Astrocyte (in vitro differentiated cells and primary cell): ENCODE measurements around the gene ADORA1. TPM values are rescaled to one million over a fixed set of nuclear protein-coding genes. Genes with fewer than 3 reads are reported as not detected.

Experiments used
- DNase-seq: peaks from one replicate; pipeline ENCODE4 v3.0.0-alpha.2; 2010; ENCODE audit warnings: low read depth
- FAIRE-seq: peaks from 2 replicates; lab custom pipeline; 2011; peaks lifted over from hg19 to GRCh38; lab: Jason Lieb, UNC
- H2AFZ ChIP-seq: 2 replicates; pipeline ENCODE4 v1.6.0; 2012; ENCODE audit warnings: low read depth, low read length, inconsistent platforms
- H3K27ac ChIP-seq: 2 replicates; pipeline ENCODE4 v1.5.1; 2011; ENCODE audit warnings: low read depth, low read length, inconsistent platforms
- H3K27me3 ChIP-seq: 2 replicates; pipeline ENCODE4 v1.6.0; 2011; ENCODE audit warnings: low read length, inconsistent platforms; ENCODE audit not compliant: insufficient read depth
- H3K36me3 ChIP-seq: 2 replicates; pipeline ENCODE4 v1.5.1; 2011; ENCODE audit warnings: low read length, inconsistent platforms; ENCODE audit not compliant: insufficient read depth
- H3K4me1 ChIP-seq: 2 replicates; pipeline ENCODE4 v1.5.1; 2011; ENCODE audit warnings: low read length, inconsistent platforms; ENCODE audit not compliant: insufficient read depth
- H3K4me2 ChIP-seq: 2 replicates; pipeline ENCODE4 v1.6.0; 2012; ENCODE audit warnings: low read length, inconsistent platforms
- H3K4me3 ChIP-seq: 2 replicates; pipeline ENCODE4 v1.5.1; 2011; ENCODE audit warnings: low read depth, mild to moderate bottlenecking, low read length, inconsistent platforms; ENCODE audit not compliant: insufficient read depth
- H3K79me2 ChIP-seq: 2 replicates; pipeline ENCODE4 v1.6.0; 2012; ENCODE audit warnings: mild to moderate bottlenecking, low read length, inconsistent platforms; ENCODE audit not compliant: insufficient read depth
- H3K9ac ChIP-seq: 2 replicates; pipeline ENCODE4 v1.6.0; 2012; ENCODE audit warnings: mild to moderate bottlenecking, low read length, inconsistent platforms
- H3K9me3 ChIP-seq: 2 replicates; pipeline ENCODE4 v1.5.1; 2012; ENCODE audit warnings: low read depth, mild to moderate bottlenecking, low read length, inconsistent platforms; ENCODE audit not compliant: insufficient read depth
- H4K20me1 ChIP-seq: 2 replicates; pipeline ENCODE4 v1.6.0; 2012; ENCODE audit warnings: low read length, inconsistent platforms; ENCODE audit not compliant: insufficient read depth
- H3K27ac Mint-ChIP-seq: one replicate; pipeline ENCODE4 v1.8.0; 2021; ENCODE audit warnings: mild to moderate bottlenecking, mixed read lengths; ENCODE audit not compliant: unreplicated experiment
- H3K27me3 Mint-ChIP-seq: one replicate; pipeline ENCODE4 v1.8.0; 2021; ENCODE audit warnings: low read depth, mixed read lengths; ENCODE audit not compliant: unreplicated experiment
- H3K36me3 Mint-ChIP-seq: one replicate; pipeline ENCODE4 v1.8.0; 2021; ENCODE audit warnings: low read depth, mixed read lengths; ENCODE audit not compliant: unreplicated experiment
- H3K4me1 Mint-ChIP-seq: one replicate; pipeline ENCODE4 v1.8.0; 2021; ENCODE audit warnings: low read depth, mixed read lengths; ENCODE audit not compliant: unreplicated experiment
- H3K4me3 Mint-ChIP-seq: one replicate; pipeline ENCODE4 v1.8.0; 2021; ENCODE audit warnings: mild to moderate bottlenecking, moderate library complexity, mixed read lengths; ENCODE audit not compliant: unreplicated experiment
- H3K9me3 Mint-ChIP-seq: one replicate; pipeline ENCODE4 v1.8.0; 2021; ENCODE audit warnings: mild to moderate bottlenecking, mixed read lengths; ENCODE audit not compliant: unreplicated experiment
- EZH2 ChIP-seq: IDR thresholded peaks from 2 replicates; pipeline ENCODE4 v1.6.1; 2012; ENCODE audit warnings: mild to moderate bottlenecking, low read length, inconsistent platforms; ENCODE audit not compliant: insufficient read depth
- total RNA-seq: library from RNA; stranded (reverse); gene quantifications from 2 replicates; pipeline ENCODE4 v1.2.1, GENCODE V29; 2021
- TF ChIP-seq, protein P1 (sequence below): IDR thresholded peaks from 2 replicates; pipeline ENCODE4 v1.5.1; 2011; ENCODE audit warnings: low read depth, mild to moderate bottlenecking, inconsistent platforms, low read length, moderate library complexity; ENCODE audit not compliant: insufficient read depth

Gene ADORA1
- total RNA-seq, 1 donor from 2014 or later, result 5.7 TPM

DNA sequence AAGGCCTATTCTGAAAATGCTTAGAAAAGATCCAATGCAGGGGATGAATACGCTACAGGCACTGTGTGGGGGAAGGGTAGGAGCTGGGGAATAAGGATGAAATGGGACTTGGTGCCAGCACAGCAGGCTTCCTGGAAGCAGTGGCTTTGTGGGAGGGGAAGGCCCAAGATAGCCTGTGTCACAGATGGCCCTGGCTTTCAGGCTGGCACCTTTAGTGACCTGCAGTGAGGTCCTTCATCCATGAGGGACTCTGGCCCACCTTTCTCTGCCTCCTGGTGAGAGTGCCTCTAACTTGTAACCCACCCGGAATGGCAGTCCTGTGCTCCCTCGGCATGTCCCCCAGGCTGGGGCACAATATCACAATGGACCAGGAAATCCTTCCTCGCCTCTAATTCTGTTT is 58.1 kb downstream of the ADORA1 start:
- no peak overlapping the region for H3K4me3 ChIP-seq
- H3K4me1 ChIP-seq, result no peaks in the 10 kb centered on the region
- no peak overlapping the region for H3K4me2 ChIP-seq
- no peaks in the 10 kb centered on the region for H3K27me3 ChIP-seq
- FAIRE-seq, result no peak
- TF ChIP-seq EZH2, result no peak
- TF ChIP-seq, protein P1, sequence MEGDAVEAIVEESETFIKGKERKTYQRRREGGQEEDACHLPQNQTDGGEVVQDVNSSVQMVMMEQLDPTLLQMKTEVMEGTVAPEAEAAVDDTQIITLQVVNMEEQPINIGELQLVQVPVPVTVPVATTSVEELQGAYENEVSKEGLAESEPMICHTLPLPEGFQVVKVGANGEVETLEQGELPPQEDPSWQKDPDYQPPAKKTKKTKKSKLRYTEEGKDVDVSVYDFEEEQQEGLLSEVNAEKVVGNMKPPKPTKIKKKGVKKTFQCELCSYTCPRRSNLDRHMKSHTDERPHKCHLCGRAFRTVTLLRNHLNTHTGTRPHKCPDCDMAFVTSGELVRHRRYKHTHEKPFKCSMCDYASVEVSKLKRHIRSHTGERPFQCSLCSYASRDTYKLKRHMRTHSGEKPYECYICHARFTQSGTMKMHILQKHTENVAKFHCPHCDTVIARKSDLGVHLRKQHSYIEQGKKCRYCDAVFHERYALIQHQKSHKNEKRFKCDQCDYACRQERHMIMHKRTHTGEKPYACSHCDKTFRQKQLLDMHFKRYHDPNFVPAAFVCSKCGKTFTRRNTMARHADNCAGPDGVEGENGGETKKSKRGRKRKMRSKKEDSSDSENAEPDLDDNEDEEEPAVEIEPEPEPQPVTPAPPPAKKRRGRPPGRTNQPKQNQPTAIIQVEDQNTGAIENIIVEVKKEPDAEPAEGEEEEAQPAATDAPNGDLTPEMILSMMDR, result no peak
- no peaks in the 10 kb centered on the region for H3K36me3 ChIP-seq
- no peak overlapping the region for H3K27ac ChIP-seq
- Mint-ChIP-seq H3K9me3 (no peaks in the 10 kb centered on the region), H3K36me3 (no peaks in the 10 kb centered on the region), H3K4me3 (no peak overlapping the region), H3K27me3 (peaks cover 24% of the 10 kb centered on the region), H3K4me1 (peaks cover 11% of the 10 kb centered on the region), H3K27ac (no peak overlapping the region)
- no peak overlapping the region for H2AFZ ChIP-seq
- no peak overlapping the region for H3K9ac ChIP-seq
- no peaks in the 10 kb centered on the region for H3K9me3 ChIP-seq
- no peaks in the 10 kb centered on the region for H3K79me2 ChIP-seq
- DNase-seq, result no peak
- H4K20me1 ChIP-seq, result no peaks in the 10 kb centered on the region

DNA sequence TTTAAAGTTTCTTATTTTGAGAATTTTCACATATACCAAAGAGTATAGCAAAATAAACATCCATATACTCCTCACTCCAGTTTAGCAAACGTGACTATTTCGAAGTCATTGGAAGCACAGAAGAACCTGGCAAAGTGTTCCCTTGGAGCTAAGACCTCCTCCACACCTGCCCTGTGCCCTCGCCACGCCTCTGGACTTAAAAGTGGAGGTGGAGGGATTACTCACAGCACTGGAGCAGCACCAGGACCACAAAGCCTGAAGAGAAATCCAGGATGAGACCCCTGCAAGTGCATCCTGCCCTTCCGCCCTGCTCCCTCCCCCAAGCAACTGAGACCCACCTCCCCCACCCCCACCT is 58.5 kb downstream of the ADORA1 start:
- Histone ChIP-seq H3K4me1 (no peaks in the 10 kb centered on the region), H3K79me2 (no peaks in the 10 kb centered on the region), H4K20me1 (no peaks in the 10 kb centered on the region), H3K9ac (no peak overlapping the region), H3K36me3 (no peaks in the 10 kb centered on the region), H3K27ac (no peak overlapping the region), H3K27me3 (no peaks in the 10 kb centered on the region), H3K9me3 (no peaks in the 10 kb centered on the region), H2AFZ (no peak overlapping the region), H3K4me3 (no peak overlapping the region), H3K4me2 (no peak overlapping the region)
- Mint-ChIP-seq H3K9me3 (no peaks in the 10 kb centered on the region), H3K4me3 (no peak overlapping the region), H3K36me3 (no peaks in the 10 kb centered on the region), H3K4me1 (peaks cover 11% of the 10 kb centered on the region), H3K27me3 (peaks cover 20% of the 10 kb centered on the region), H3K27ac (no peak overlapping the region)
- no peak for DNase-seq
- TF ChIP-seq, protein P1, result no peak
- no peak for TF ChIP-seq EZH2
- no peak for FAIRE-seq

DNA sequence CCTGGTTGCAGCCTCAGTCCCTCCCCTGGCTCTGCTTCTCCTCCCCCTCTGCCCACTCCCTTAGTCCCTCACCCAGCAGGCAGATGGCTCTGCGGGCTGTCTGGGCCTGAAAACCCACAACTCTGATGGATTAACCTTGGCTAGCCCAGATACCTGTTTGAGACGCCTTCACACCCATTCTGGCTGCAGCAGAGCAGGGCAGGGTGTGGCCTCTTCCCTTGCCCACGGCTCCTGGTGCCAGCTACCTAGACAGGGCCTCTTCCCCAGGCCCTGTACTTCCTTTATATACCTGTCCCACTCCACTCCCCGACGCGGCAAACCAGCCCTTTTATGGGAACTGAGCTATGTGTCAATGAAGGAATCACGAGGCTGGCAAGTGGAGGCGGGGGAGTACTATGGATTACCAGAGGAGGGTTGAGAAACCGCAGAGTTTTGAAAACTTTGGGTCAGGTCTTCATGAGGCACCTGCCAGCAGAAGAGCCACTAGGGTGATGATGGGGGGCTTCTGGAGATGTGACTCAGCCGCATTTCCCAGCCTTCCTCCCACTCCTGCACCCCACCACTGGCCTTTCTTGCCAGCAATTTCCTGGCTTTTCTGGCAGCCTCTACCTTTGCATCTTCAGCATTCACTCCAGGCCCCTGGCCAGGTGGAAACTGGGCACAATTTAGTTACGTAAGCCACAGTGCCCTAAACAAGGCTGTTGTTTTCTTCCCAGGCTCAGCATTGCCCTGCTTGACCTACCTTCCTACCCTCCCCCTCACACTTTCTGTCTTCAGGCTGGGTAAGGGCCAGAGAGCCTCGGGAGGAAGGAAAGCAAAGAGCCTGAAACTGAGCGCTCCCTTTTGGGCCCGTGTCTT is 59.1 kb downstream of the ADORA1 start, which contains the start of gene CHI3L1:
TSS of gene CHI3L1 (minus strand) at position 259 of the 858 bp plus-strand sequence. CDS start at position 178, 81 bp downstream.
- no peaks in the 10 kb centered on the region for H3K4me1 ChIP-seq
- H3K4me2 ChIP-seq, result no peak within 1 kb of the TSS
- no peak within 1 kb of the TSS for H3K4me3 ChIP-seq
- FAIRE-seq (no peak), DNase-seq (no peak)
- H3K27ac ChIP-seq, result no peak within 1 kb of the TSS
- H3K9ac ChIP-seq, result no peak within 1 kb of the TSS
- Mint-ChIP-seq H3K4me3 (no peak within 1 kb of the TSS), H3K27me3 (peaks cover 16% of the 10 kb centered on the region), H3K4me1 (peaks cover 11% of the 10 kb centered on the region), H3K36me3 (no peaks in the 10 kb centered on the region), H3K27ac (no peak within 1 kb of the TSS), H3K9me3 (no peaks in the 10 kb centered on the region)
- no peaks in the 10 kb centered on the region for H3K79me2 ChIP-seq
- H3K27me3 ChIP-seq, result no peaks in the 10 kb centered on the region
- no peaks in the 10 kb centered on the region for H3K36me3 ChIP-seq
- no peaks in the 10 kb centered on the region for H3K9me3 ChIP-seq
- H4K20me1 ChIP-seq, result no peaks in the 10 kb centered on the region
- TF ChIP-seq, protein P1, result no peak
- TF ChIP-seq EZH2, result no peak
- H2AFZ ChIP-seq, result no peak within 1 kb of the TSS
